Measurements from ENCODE around the gene KCNH8.

- TF ChIP-seq CTCF (IDR thresholded peaks at IDR 0.05), result no peak
- no peak for TF ChIP-seq POLR2A (IDR thresholded peaks at IDR 0.05)
These were observed 248.4 kb downstream of the KCNH8 start for GRCh38 chr3:19396726-19397125.
